ENCODE data around the gene OR9G1. TPM values are rescaled to one million over a fixed set of nuclear protein-coding genes. Genes with fewer than 3 reads are reported as not detected.
"Not testable (repeated sequence)": the region's sequence is repeated elsewhere in the genome, so short reads cannot be mapped to it uniquely, and the experiment has no call there.

The OR9G1 gene
- total RNA-seq, 1 donor, result not detected

DNA sequence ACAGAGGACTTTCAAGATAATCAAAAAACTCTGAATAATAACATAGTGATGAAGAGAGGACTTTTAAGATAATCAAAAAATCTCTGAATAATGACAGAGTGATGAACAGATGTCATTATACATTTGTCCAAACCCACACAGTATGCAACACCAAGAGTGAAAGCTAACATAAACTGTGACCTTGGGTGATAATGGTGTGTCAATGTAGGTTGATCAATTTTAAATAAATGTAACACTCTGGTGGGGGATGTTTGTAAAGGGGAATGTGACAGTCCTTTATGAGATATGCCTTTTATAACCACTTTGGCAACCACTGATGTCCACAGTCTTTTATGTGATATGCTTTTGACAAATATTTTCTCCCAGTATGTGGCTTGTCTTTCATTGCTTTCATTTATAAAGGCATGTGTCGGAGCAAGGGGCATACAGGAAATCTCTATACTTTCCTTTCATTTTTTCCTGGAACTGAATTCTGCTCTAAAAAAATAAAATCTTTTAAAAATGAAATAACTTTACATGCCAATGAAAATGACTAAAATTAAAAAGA lies 10.3 kb upstream of the OR9G1 start:
- no peak overlapping the region for H3K4me2 ChIP-seq (ENCODE audit: insufficient read depth, low read length)
- no peak overlapping the region for H3K27ac ChIP-seq (ENCODE audit: low read depth, low read length)
- no peak overlapping the region for H3K4me3 ChIP-seq (ENCODE audit: insufficient read depth, low read length)
- no peak for DNase-seq (ENCODE audit: insufficient read length, low spot score, missing footprints)
- H3K9me3 ChIP-seq (ENCODE audit: low read depth, low read length), result no peaks in the 10 kb centered on the region
- no peaks in the 10 kb centered on the region for H3K79me2 ChIP-seq (ENCODE audit: insufficient read depth, low read length)
- no peaks in the 10 kb centered on the region for H3K36me3 ChIP-seq (ENCODE audit: insufficient read depth, low read length)
- H2AFZ ChIP-seq (ENCODE audit: low read length), result no peak overlapping the region
- no peaks in the 10 kb centered on the region for H3K4me1 ChIP-seq (ENCODE audit: insufficient read depth, low read length)
- no peaks in the 10 kb centered on the region for H3K27me3 ChIP-seq (ENCODE audit: insufficient read depth, low read length)
- H4K20me1 ChIP-seq (ENCODE audit: insufficient read depth, low read length), result no peaks in the 10 kb centered on the region
- TF ChIP-seq, protein P1, sequence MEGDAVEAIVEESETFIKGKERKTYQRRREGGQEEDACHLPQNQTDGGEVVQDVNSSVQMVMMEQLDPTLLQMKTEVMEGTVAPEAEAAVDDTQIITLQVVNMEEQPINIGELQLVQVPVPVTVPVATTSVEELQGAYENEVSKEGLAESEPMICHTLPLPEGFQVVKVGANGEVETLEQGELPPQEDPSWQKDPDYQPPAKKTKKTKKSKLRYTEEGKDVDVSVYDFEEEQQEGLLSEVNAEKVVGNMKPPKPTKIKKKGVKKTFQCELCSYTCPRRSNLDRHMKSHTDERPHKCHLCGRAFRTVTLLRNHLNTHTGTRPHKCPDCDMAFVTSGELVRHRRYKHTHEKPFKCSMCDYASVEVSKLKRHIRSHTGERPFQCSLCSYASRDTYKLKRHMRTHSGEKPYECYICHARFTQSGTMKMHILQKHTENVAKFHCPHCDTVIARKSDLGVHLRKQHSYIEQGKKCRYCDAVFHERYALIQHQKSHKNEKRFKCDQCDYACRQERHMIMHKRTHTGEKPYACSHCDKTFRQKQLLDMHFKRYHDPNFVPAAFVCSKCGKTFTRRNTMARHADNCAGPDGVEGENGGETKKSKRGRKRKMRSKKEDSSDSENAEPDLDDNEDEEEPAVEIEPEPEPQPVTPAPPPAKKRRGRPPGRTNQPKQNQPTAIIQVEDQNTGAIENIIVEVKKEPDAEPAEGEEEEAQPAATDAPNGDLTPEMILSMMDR (IDR thresholded peaks at IDR 0.05; ENCODE audit: extremely low read depth, low read depth, low read length), result no peak

GRCh38 chr11:56691179-56691578 lies 7.7 kb upstream of the OR9G1 start:
- not testable (repeated sequence) for H3K9me3 ChIP-seq (ENCODE audit: low read depth, low read length); H3K79me2 ChIP-seq (ENCODE audit: insufficient read depth, low read length); H3K4me1 ChIP-seq (ENCODE audit: insufficient read depth, low read length); H3K27me3 ChIP-seq (ENCODE audit: insufficient read depth, low read length); H3K4me3 ChIP-seq (ENCODE audit: insufficient read depth, low read length); H3K36me3 ChIP-seq (ENCODE audit: insufficient read depth, low read length); H3K4me2 ChIP-seq (ENCODE audit: insufficient read depth, low read length); H4K20me1 ChIP-seq (ENCODE audit: insufficient read depth, low read length); H3K27ac ChIP-seq (ENCODE audit: low read depth, low read length); DNase-seq (ENCODE audit: insufficient read length, low spot score, missing footprints); H2AFZ ChIP-seq (ENCODE audit: low read length)

DNA sequence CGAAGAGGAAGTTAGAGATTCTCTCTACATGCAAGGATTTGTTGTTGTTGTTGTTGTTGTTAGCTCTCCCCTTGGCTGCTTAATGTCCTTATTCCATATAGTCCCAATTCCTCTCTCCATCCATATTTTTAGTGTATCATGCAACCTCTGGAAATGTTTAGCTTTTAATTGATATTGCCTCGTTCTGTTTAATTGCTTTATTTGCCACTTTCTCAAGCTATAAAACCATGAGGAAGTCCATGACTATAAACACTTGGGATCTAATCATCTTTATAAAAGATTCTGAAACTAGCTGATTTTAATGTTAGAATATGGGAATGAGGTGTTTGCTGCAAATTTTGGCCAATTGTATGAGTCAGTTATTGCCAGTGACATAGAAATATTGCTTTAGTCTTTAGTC lies 5.5 kb upstream of the OR9G1 start:
- no peak overlapping the region for H2AFZ ChIP-seq (ENCODE audit: low read length)
- no peak overlapping the region for H3K4me3 ChIP-seq (ENCODE audit: insufficient read depth, low read length)
- H3K36me3 ChIP-seq (ENCODE audit: insufficient read depth, low read length), result no peaks in the 10 kb centered on the region
- no peaks in the 10 kb centered on the region for H3K79me2 ChIP-seq (ENCODE audit: insufficient read depth, low read length)
- no peak for DNase-seq (ENCODE audit: insufficient read length, low spot score, missing footprints)
- H3K4me2 ChIP-seq (ENCODE audit: insufficient read depth, low read length), result no peak overlapping the region
- no peak overlapping the region for H3K27ac ChIP-seq (ENCODE audit: low read depth, low read length)
- no peaks in the 10 kb centered on the region for H3K4me1 ChIP-seq (ENCODE audit: insufficient read depth, low read length)
- TF ChIP-seq, protein P1 (IDR thresholded peaks at IDR 0.05; ENCODE audit: extremely low read depth, low read depth, low read length), result no peak
- no peaks in the 10 kb centered on the region for H4K20me1 ChIP-seq (ENCODE audit: insufficient read depth, low read length)
- no peaks in the 10 kb centered on the region for H3K27me3 ChIP-seq (ENCODE audit: insufficient read depth, low read length)
- H3K9me3 ChIP-seq (ENCODE audit: low read depth, low read length), result no peaks in the 10 kb centered on the region

DNA sequence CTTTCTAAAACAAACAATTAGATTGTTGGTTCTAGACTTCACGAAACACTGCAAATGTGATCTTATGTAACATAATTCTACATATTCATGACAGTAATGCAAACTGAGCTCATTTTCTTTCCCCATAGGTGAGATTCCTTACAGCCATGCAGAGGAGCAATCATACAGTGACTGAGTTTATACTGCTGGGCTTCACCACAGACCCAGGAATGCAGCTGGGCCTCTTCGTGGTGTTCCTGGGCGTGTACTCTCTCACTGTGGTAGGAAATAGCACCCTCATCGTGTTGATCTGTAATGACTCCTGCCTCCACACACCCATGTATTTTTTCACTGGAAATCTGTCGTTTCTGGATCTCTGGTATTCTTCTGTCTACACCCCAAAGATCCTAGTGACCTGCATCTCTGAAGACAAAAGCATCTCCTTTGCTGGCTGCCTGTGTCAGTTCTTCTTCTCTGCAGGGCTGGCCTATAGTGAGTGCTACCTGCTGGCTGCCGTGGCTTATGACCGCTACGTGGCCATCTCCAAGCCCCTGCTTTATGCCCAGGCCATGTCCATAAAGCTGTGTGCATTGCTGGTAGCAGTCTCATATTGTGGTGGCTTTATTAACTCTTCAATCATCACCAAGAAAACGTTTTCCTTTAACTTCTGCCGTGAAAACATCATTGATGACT lies 1.5 kb downstream of the OR9G1 start:
- no peaks in the 10 kb centered on the region for H4K20me1 ChIP-seq (ENCODE audit: insufficient read depth, low read length)
- H3K4me3 ChIP-seq (ENCODE audit: insufficient read depth, low read length), result no peak overlapping the region
- H3K79me2 ChIP-seq (ENCODE audit: insufficient read depth, low read length), result no peaks in the 10 kb centered on the region
- H3K27me3 ChIP-seq (ENCODE audit: insufficient read depth, low read length), result no peaks in the 10 kb centered on the region
- H3K9me3 ChIP-seq (ENCODE audit: low read depth, low read length), result peaks cover 4% of the 10 kb centered on the region
- TF ChIP-seq, protein P1 (IDR thresholded peaks at IDR 0.05; ENCODE audit: extremely low read depth, low read depth, low read length), result no peak
- peak; percentile 3 for DNase-seq (ENCODE audit: insufficient read length, low spot score, missing footprints)
- H2AFZ ChIP-seq (ENCODE audit: low read length), result no peak overlapping the region
- H3K4me2 ChIP-seq (ENCODE audit: insufficient read depth, low read length), result no peak overlapping the region
- H3K27ac ChIP-seq (ENCODE audit: low read depth, low read length), result no peak overlapping the region
- no peaks in the 10 kb centered on the region for H3K4me1 ChIP-seq (ENCODE audit: insufficient read depth, low read length)
- no peaks in the 10 kb centered on the region for H3K36me3 ChIP-seq (ENCODE audit: insufficient read depth, low read length)
